Lower leg skin (tissue), 4 donors: ENCODE data around the gene ADCY1. TPM values are rescaled to one million over a fixed set of nuclear protein-coding genes. Genes with fewer than 3 reads are reported as not detected.

Experiments used
- DNase-seq, 2 donors: peaks; one replicate each; pipeline ENCODE4 v3.0.0-alpha.2; 2019; ENCODE audit warnings: low spot score in 2 of 2
- H3K4me3 ChIP-seq: fragments of 200-600 bp; sonication (generic); 2 replicates; pipeline ENCODE4 v1.5.1; 2017; ENCODE audit warnings: mild to moderate bottlenecking, low read depth; ENCODE audit not compliant: poor library complexity, severe bottlenecking
- POLR2A ChIP-seq, 2 donors: fragments of 450-650 bp; IDR thresholded peaks; one replicate each; pipeline ENCODE4 v1.6.1; 2016 to 2017; ENCODE audit warnings: antibody characterized with exemption in 2 of 2, mild to moderate bottlenecking in 1 of 2, moderate library complexity in 1 of 2
- WGBS, 2 donors: methylation state at CpG; one replicate each; pipeline ENCODE4 v1.1.5; 2018; 5-methylcytosine and 5-hydroxymethylcytosine counted together
- intact Hi-C: fragments of 100-400 bp; cut with DNase I; formaldehyde crosslinking; loops from one replicate; pipeline ENCODE4 v1.15.0; 2023; ENCODE audit warnings: low total_unique reads
- total RNA-seq, 4 donors: library from RNA; depleted of rRNA; stranded (reverse); fragments of >200 nt; gene quantifications; one replicate each; pipeline ENCODE4 v1.1.0, GENCODE V29; 2016
- TF ChIP-seq, protein P1 (sequence below), 3 donors: fragments of 450-650 bp; IDR thresholded peaks; one replicate each; pipeline ENCODE4 v1.5.1; 2016; ENCODE audit warnings: antibody characterized with exemption in 3 of 3, mild to moderate bottlenecking in 3 of 3, moderate library complexity in 2 of 3

ADCY1 gene
- total RNA-seq, 4 donors from 2014 or later = 0.04 to 0.74 (median 0.40) TPM

DNA sequence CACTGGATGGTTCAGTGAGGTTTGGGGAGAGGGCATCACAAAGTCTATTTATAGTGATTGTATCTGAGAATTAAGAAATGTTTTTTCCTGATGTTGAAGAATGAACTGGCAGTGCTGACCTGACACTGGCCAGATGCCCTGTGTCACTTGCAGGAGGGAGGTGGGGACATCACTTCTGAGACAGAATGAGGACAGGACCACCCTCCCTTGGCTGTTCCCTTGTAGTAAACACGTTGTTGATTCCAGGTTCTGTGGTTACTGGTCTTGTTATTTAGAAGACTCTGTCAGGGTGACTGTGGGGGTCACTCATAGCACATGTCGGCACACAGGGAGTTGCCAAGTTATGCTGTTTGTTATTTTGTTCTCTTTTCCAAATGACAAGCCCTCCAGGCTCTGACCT is 126.4 kb downstream of the ADCY1 start:
- intact Hi-C loops = no loop called here
- DNase-seq = peak; percentile 75 to 80
- 25 to 33% methylated on average over 2 of the region's 2 CpGs for WGBS, 2 donors
- TF ChIP-seq POLR2A (IDR thresholded peaks at IDR 0.05) = no peak
- TF ChIP-seq, protein P1, sequence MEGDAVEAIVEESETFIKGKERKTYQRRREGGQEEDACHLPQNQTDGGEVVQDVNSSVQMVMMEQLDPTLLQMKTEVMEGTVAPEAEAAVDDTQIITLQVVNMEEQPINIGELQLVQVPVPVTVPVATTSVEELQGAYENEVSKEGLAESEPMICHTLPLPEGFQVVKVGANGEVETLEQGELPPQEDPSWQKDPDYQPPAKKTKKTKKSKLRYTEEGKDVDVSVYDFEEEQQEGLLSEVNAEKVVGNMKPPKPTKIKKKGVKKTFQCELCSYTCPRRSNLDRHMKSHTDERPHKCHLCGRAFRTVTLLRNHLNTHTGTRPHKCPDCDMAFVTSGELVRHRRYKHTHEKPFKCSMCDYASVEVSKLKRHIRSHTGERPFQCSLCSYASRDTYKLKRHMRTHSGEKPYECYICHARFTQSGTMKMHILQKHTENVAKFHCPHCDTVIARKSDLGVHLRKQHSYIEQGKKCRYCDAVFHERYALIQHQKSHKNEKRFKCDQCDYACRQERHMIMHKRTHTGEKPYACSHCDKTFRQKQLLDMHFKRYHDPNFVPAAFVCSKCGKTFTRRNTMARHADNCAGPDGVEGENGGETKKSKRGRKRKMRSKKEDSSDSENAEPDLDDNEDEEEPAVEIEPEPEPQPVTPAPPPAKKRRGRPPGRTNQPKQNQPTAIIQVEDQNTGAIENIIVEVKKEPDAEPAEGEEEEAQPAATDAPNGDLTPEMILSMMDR (IDR thresholded peaks at IDR 0.05) = no peak
- H3K4me3 ChIP-seq = no peak overlapping the region

- WGBS, 2 donors = 85 to 87% methylated on average over 18 of the region's 18 CpGs
- intact Hi-C loops = no loop called here
- no peak overlapping the region for H3K4me3 ChIP-seq
- TF ChIP-seq, protein P1 (IDR thresholded peaks at IDR 0.05) = no peak
- TF ChIP-seq POLR2A (IDR thresholded peaks at IDR 0.05) = no peak
- peak in 1 of 2 donors; percentile 74 for DNase-seq
Measured at GRCh38 chr7:45701701-45702510, 127.7 kb downstream of the ADCY1 start.

GRCh38 chr7:45702751-45703150 is 128.6 kb downstream of the ADCY1 start:
- no peak for DNase-seq
- 87 to 92% methylated on average over 5 of the region's 5 CpGs for WGBS, 2 donors
- intact Hi-C loops = no loop called here
- no peak overlapping the region for H3K4me3 ChIP-seq
- TF ChIP-seq POLR2A (IDR thresholded peaks at IDR 0.05) = no peak
- TF ChIP-seq, protein P1 (IDR thresholded peaks at IDR 0.05) = no peak

DNA sequence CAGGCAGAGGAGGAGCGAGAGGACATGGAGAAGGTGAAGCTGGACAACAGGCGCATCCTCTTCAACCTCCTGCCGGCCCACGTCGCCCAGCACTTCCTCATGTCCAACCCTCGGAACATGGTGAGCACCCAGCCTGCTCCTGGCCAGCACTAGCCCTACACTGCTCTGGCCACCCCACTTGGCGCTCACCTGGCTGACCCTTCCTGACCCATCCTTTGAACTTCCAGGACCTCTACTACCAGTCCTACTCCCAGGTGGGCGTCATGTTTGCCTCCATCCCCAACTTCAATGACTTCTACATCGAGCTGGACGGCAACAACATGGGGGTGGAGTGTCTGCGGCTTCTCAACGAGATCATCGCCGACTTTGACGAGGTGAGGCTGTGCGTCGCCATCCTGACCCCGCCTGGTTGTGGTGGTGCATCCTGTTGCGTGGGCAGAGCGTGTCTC is 129.2 kb downstream of the ADCY1 start:
- intact Hi-C loops = no loop called here
- WGBS, 2 donors = 89 to 91% methylated on average over 20 of the region's 20 CpGs
- peak in 1 of 2 donors; percentile 70 for DNase-seq
- TF ChIP-seq POLR2A (IDR thresholded peaks at IDR 0.05) = no peak
- TF ChIP-seq, protein P1 (IDR thresholded peaks at IDR 0.05) = no peak
- H3K4me3 ChIP-seq = no peak overlapping the region

GRCh38 chr7:45703911-45704682 is 129.9 kb downstream of the ADCY1 start:
- 87 to 93% methylated on average over 13 of the region's 13 CpGs for WGBS, 2 donors
- peak in 1 of 2 donors; percentile 79 for DNase-seq
- TF ChIP-seq, protein P1 (IDR thresholded peaks at IDR 0.05) = no peak
- TF ChIP-seq POLR2A (IDR thresholded peaks at IDR 0.05) = no peak
- H3K4me3 ChIP-seq = no peak overlapping the region
- intact Hi-C loops = no loop called here
